Ovary (tissue), 9 donors: ENCODE results near the gene SHB. TPM values are rescaled to one million over a fixed set of nuclear protein-coding genes. Genes with fewer than 3 reads are reported as not detected.

ENCODE experiments used
- DNase-seq, 5 donors: peaks; one replicate each; pipeline ENCODE4 v3.0.0-alpha.2; 2019 to 2020
- H3K27ac ChIP-seq, 2 donors: fragments of 200-600 bp; one replicate each; pipeline versions ENCODE4 v1.5.1 to v1.8.0; 2019 to 2022
- H3K27me3 ChIP-seq: fragments of 200-600 bp; one replicate; pipeline ENCODE4 v1.8.0; 2022
- H3K36me3 ChIP-seq: fragments of 200-600 bp; sonication (generic); one replicate; pipeline ENCODE4 v1.5.1; 2019
- H3K4me1 ChIP-seq: one replicate; pipeline ENCODE4 v1.8.1; 2013; ENCODE audit warnings: mild to moderate bottlenecking, moderate library complexity; ENCODE audit not compliant: insufficient read depth
- H3K4me3 ChIP-seq: fragments of 200-600 bp; sonication (generic); one replicate; pipeline ENCODE4 v1.5.1; 2017
- H3K9me3 ChIP-seq, 2 donors: fragments of 200-600 bp in 1 of 2; sonication (generic) in 1 of 2; one replicate each; pipeline versions ENCODE4 v1.5.1 to v1.8.1; 2013 to 2019; ENCODE audit warnings: mild to moderate bottlenecking in 1 of 2, moderate library complexity in 1 of 2
- CTCF ChIP-seq, 3 donors: fragments of 450-650 bp in 2 of 3; fragments of 200-600 bp in 1 of 3; IDR thresholded peaks; one replicate each; pipeline versions ENCODE4 v1.5.1 to v1.8.0; 2016 to 2022; ENCODE audit warnings: antibody characterized with exemption in 3 of 3, mild to moderate bottlenecking in 1 of 3
- EP300 ChIP-seq: sonication (generic); formaldehyde crosslinking; IDR thresholded peaks from one replicate; pipeline ENCODE4 v1.6.1; 2017; ENCODE audit warnings: antibody characterized with exemption
- POLR2A ChIP-seq: fragments of 450-650 bp; IDR thresholded peaks from one replicate; pipeline ENCODE4 v1.6.1; 2017; ENCODE audit warnings: antibody characterized with exemption, mild to moderate bottlenecking, moderate library complexity
- WGBS, 3 donors: extraction: QIAGEN DNeasy Blood & Tissue Kit in 1 of 3; methylation state at CpG; one replicate each; pipeline versions ENCODE4 v1.1.5 to v1.1.7; 2013 to 2017; 5-methylcytosine and 5-hydroxymethylcytosine counted together
- intact Hi-C, 4 donors: fragments of 100-400 bp; cut with DNase I; formaldehyde crosslinking; loops; one replicate each; pipeline versions ENCODE4 v1.11.0 to v1.15.1; 2022 to 2023
- polyA plus RNA-seq, 2 donors: library from polyadenylated mRNA; stranded (reverse); fragments of 200-250 nt in 1 of 2; fragments of 350-450 nt in 1 of 2; fragmentation: Illumina TruSeq in 1 of 2; extraction: RNeasy Lipid Tissue Mini Kit (QIAGEN cat#74804) in 1 of 2; gene quantifications; one replicate each; pipeline ENCODE4 v1.2.3, GENCODE V29; 2013 to 2014
- total RNA-seq, 7 donors: library from RNA; depleted of rRNA in 2 of 7; stranded (reverse); fragments of >200 nt in 2 of 7; fragmentation: NEBNext Ultra II Directional in 3 of 7; extraction: Animal tissue kit (Norgen Biotek cat#: 25700) in 3 of 7; gene quantifications; one replicate each; pipeline versions ENCODE4 v1.1.0 to v1.2.4, GENCODE V29; 2016 to 2023
- donor health status: DM: no; HTN: no; CAD: no; lungs with moderate emphysema.
- donor health status: DM: no; HTN: no; CAD: no.
- donor health status: Bipolar disorder and iron deficiency.
- donor health status: DM: yes; HTN: yes; CAD: no.
- donor health status: DM: no; HTN: no; CAD: no.
- donor health status: DM: yes; HTN: yes; CAD: no.

The SHB gene
- total and polyA plus RNA-seq, 9 donors = 3.5 to 23.8 (median 9.0) TPM

- 61 to 73% (median 68%) methylated on average over 5 of the region's 5 CpGs for WGBS, 3 donors
- Histone ChIP-seq H3K27me3 (no peaks in the 10 kb centered on the region), H3K36me3 (no peaks in the 10 kb centered on the region), H3K27ac (no peak overlapping the region), H3K4me1 (peaks cover 6% of the 10 kb centered on the region), H3K9me3 (no peaks in the 10 kb centered on the region), H3K4me3 (no peak overlapping the region)
- intact Hi-C loops = loop anchor here in 1 of 4 donors (10.0 kb wide), 1 partner anchor 64 kb away; no protein-coding TSS in a partner anchor
- no peak for TF ChIP-seq EP300
- no peak for DNase-seq
Observed at GRCh38 chr9:38018241-38018957, 50.6 kb downstream of the SHB start.

GRCh38 chr9:38017885-38018186, 51.2 kb downstream of the SHB start:
- H3K36me3 ChIP-seq = no peaks in the 10 kb centered on the region
- intact Hi-C loops = loop anchor here in 1 of 4 donors (10.0 kb wide), 1 partner anchor 63 kb away; no protein-coding TSS in a partner anchor
- no peaks in the 10 kb centered on the region for H3K27me3 ChIP-seq
- WGBS, 3 donors = 90 to 95% (median 91%) methylated on average over 2 of the region's 2 CpGs
- no peaks in the 10 kb centered on the region for H3K9me3 ChIP-seq
- H3K27ac ChIP-seq = no peak overlapping the region
- no peak for DNase-seq
- H3K4me3 ChIP-seq = no peak overlapping the region
- H3K4me1 ChIP-seq = peaks cover 6% of the 10 kb centered on the region
- TF ChIP-seq POLR2A = no peak
- no peak for TF ChIP-seq CTCF (IDR thresholded peaks at IDR 0.05)
- TF ChIP-seq EP300 = no peak

GRCh38 chr9:38017149-38017884, 51.7 kb downstream of the SHB start:
- Histone ChIP-seq H3K4me3 (no peak overlapping the region), H3K36me3 (no peaks in the 10 kb centered on the region), H3K4me1 (peaks cover 6% of the 10 kb centered on the region), H3K9me3 (no peaks in the 10 kb centered on the region), H3K27ac (no peak overlapping the region), H3K27me3 (no peaks in the 10 kb centered on the region)
- intact Hi-C loops = loop anchor here in 1 of 4 donors (10.0 kb wide), 1 partner anchor 63 kb away; no protein-coding TSS in a partner anchor
- DNase-seq = no peak
- WGBS, 3 donors = 71 to 86% (median 82%) methylated on average over 13 of the region's 13 CpGs
- TF ChIP-seq CTCF (IDR thresholded peaks at IDR 0.05) = no peak
- TF ChIP-seq POLR2A = no peak
- TF ChIP-seq EP300 = no peak

- no peak for TF ChIP-seq EP300
- no peak for TF ChIP-seq CTCF (IDR thresholded peaks at IDR 0.05)
- TF ChIP-seq POLR2A = no peak
- Histone ChIP-seq H3K36me3 (no peaks in the 10 kb centered on the region), H3K4me1 (peaks cover 6% of the 10 kb centered on the region), H3K27ac (no peak overlapping the region), H3K9me3 (no peaks in the 10 kb centered on the region), H3K4me3 (no peak overlapping the region), H3K27me3 (no peaks in the 10 kb centered on the region)
- DNase-seq = no peak
- 50 to 75% (median 62%) methylated on average over 12 of the region's 12 CpGs for WGBS, 3 donors
- intact Hi-C loops = loop anchor here in 1 of 4 donors (10.0 kb wide), 1 partner anchor 62 kb away; no protein-coding TSS in a partner anchor
Observed at GRCh38 chr9:38016375-38017135, 52.5 kb downstream of the SHB start.
